Dermis microvascular lymphatic vessel endothelial cell (primary cell): ENCODE results near the gene LRRC9. TPM values are rescaled to one million over a fixed set of nuclear protein-coding genes. Genes with fewer than 3 reads are reported as not detected.
"Not testable (repeated sequence)": the region's sequence is repeated elsewhere in the genome, so short reads cannot be mapped to it uniquely, and the experiment has no call there.

ENCODE experiments used
- DNase-seq, 2 donors: peaks; one replicate each; pipeline versions ENCODE4 v3.0.0 to v3.0.0-alpha.2; 2010; ENCODE audit warnings: low read depth in 2 of 2
- total RNA-seq: library from RNA; depleted of rRNA; stranded (reverse); fragments of >200 nt; gene quantifications from 2 replicates; pipeline ENCODE4 v1.2.1, GENCODE V29; 2014

LRRC9 gene
- total RNA-seq, 1 donor from 2014 or later = not detected

DNA sequence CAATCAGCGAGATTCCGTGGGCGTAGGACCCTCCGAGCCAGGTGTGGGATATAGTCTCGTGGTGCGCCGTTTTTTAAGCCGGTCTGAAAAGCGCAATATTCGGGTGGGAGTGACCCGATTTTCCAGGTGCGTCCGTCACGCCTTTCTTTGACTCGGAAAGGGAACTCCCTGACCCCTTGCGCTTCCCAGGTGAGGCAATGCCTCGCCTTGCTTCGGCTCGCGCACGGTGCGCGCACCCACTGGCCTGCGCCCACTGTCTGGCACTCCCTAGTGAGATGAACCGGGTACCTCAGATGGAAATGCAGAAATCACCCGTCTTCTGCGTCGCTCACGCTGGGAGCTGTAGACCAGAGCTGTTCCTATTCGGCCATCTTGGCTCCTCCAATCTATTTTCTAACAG, 32.2 kb downstream of the LRRC9 start:
- DNase-seq = not testable (repeated sequence)

DNA sequence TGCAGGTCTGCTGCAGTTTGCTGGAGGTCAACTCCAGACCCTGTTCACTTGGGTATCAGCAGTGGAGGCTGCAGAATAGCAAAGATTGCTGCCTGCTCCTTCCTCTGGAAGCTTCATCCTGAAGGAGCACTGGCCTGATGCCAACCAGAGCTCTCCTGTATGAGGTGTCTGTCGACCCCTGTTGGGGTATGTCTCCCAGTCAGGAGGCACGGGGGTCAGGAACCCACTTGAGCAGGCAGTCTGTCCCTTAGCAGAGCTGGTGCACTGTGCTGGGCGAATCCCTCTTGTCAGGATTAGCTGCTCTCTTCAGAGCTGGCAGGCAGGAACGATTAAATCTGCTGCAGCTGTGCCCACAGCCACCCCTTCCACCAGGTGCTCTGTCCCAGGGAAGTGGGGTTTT, 37.9 kb downstream of the LRRC9 start:
- DNase-seq = not testable (repeated sequence)

DNA sequence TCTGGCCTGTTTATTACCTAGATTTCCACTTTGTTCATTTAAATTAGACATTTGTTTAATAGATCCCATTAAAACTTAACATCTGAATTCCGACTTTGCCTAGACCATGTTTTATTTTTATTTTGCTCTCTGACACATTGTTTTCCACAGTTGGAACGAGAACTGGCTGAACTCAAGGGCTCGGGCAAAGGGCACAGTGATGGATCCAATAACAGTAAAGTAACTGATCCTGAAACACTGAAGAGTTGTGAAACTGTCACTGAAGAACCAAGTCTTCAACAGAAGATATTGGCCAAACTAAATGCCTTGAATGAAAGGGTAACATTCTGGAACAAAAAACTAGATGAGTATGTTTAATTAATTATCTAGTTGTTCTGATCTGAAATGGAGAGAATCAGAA, 39.7 kb downstream of the LRRC9 start:
- no peak for DNase-seq

DNA sequence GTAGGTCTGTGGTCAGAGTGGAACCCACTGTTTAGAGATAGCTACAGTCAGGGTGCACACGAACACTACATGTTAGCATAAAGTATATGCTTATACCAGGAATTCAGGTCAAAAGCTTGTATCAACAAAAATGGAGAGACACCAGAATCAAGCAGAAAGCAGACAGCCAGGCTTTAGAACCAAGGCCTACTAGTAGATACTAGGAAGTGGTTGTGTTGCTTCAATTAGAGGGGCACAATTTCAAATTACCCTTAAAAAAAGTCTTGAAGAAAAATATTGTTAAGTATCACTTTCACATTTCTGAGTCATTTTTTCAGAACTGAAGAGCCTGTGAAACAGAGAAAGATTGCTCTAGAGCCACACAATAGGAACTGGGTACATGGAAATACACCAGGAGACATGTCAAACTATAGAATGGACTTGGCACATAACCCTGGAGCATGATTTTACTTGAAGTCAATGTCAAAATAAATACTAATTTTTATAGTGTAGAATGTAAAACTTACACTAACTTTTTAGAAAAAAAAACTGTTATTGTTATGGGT, 41.6 kb downstream of the LRRC9 start:
- no peak for DNase-seq

DNA sequence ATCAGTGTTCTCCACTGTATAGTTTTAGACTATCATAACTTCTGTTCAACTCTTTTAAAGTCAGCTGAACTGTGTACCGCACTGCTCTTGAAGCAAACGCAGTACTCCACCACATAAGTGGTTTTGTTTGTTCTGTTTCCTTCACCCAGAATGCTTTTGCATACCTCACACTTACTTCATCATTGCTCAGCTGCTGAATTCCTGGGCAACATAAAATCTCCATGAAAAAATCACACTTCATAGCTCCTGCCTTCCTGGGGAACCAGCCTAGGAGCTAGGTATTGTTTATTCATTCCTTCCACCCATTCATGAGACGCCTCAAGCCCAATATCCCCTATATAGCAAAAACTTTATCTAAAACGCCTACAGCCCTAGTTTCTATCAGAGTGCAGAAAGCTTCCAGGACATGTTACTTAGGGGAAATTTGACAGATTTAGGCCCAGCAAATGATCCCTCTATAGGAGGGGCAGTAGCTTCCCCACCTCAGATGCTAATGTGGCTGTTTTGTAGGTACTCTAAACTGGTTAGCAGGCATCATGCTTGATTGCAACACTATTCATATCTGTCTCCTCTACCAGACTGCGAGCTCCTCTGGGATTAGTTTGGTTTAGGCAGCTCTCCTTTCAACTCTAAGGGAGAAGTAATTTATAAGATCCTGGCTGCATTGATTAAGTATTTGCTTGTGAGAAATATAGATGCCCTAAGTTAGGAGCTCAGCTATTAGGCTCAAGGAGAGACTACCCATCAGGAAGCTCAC, 44.5 kb downstream of the LRRC9 start:
- no peak for DNase-seq

DNA sequence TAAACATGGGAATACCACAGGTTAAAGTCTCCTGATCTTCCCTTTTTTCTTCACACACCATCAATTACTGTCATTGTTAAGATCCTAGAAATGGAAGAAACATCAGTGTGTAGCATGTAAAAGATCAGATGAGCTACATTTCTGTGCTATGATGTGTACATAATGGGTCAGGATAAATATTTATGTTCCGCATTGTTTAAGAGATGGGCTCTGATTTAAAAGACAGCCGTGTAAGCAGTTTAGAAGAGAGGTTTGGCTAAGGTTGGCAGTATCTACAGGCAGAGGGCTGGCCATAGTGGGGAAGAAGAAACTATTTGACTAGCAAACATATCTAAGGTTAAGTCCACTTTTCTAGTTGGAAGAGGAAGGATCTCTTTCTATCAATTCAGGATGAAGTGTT, 49.4 kb downstream of the LRRC9 start:
- no peak for DNase-seq

DNA sequence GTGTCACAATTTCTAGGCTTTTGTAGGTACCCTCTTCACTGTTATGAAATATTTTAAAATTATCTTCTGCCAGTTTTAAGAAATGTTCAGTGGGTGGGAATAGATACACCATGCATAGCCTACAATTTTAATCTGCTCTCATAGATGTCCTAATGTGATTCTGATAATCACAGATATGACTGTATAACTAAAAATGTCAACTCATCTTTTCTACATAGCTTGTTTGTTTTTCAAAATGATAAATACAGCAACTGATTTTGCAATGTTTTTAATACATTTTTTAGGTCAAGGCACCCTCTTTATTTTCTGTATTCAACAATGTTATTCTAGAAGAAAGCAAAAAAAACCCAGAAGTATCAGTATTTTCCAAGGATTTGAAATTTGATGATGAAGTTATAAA, 61.6 kb downstream of the LRRC9 start:
- no peak for DNase-seq

DNA sequence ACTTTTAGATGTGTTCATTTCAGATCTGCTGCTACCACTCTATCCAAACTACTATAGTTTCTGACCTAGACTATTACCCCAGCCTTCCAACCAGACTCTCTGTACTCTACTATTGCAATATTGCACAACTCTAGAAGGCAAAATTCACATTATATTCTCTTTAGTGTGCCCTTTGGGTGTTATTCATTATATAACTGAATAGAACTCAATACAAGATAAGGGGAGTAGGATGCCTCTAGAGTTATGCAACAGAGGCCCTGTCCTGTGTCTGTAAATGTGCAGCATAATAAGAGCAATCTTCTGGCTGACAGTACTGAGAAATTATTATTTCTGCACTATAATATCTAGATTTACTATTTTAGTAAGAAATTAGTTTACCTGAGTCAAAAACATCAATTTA, 63.1 kb downstream of the LRRC9 start:
- no peak for DNase-seq

DNA sequence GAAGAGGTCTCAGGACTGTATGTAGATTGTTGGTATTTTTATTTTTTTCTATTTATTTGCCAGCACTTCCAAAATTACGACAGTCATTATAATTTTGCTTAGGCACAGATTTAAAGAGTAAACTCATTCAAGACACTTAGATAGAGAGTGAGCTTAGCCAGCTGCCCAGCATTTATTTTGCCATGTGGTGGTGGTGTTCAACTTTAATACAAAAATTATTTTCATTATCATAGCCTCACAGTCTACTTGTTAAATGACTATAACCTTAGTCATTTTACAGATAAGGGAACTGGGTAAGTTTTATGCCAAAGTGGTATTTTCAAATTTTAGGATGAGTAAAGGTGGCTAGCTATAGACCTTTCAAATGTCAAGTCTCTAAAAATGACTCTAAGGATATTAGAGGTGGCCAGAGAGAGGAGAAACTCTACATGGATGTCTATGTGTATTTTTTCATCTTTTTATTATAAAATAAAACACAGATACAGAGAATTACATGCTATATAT, 66.7 kb downstream of the LRRC9 start:
- DNase-seq = no peak

DNA sequence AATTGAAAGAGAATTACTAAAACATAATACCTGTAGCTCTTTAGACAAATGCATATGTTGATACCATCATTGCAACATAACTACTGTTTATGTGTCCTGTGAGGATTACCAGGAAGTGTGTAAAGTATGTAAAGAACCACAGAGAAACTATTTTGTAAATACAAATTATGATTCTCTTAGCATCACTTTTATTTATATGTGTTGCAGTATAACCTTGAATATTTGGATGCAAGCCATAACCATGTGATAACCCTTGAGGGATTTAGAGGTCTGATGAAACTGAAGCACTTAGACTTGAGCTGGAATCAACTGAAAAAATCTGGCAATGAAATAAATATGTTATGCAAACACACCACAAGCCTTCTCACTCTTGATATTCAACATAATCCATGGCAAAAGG, 77.5 kb downstream of the LRRC9 start:
- DNase-seq = no peak

DNA sequence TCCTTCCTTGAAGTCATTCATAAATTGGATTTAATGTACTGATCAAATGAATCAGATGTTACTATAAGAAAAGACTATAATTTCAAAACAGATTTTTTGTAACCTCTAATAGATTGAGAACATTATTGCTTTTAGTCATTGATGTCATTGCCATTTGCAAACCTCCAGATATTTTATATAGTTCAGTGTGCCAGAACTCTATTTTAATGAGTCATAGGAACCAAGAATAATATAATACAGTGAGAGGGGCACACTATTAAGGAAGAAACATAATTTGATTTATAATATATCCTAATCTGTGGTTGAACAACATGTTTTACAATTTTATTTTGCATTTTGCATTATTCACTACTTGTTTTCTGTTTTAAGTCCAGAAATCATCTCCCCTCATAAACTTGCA, 78.0 kb downstream of the LRRC9 start:
- no peak for DNase-seq

DNA sequence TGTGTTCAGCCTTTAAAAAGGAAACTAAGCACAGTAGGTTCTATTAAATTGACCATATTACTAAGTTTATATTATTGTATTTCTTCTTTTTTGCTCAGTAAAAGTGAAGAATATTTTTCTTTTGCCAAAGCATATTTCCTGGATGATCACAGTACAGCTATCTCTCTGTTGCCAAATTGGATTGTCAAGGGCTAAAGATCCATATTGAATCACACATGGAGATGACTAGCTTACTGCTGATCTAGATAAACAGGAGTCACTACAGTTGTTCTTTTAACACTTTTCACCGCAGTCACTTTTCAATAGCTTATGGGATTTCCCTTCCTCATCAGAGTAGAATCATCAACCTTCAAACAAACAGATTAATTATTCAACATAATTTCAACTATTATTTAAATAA, 78.6 kb downstream of the LRRC9 start:
- no peak for DNase-seq

DNA sequence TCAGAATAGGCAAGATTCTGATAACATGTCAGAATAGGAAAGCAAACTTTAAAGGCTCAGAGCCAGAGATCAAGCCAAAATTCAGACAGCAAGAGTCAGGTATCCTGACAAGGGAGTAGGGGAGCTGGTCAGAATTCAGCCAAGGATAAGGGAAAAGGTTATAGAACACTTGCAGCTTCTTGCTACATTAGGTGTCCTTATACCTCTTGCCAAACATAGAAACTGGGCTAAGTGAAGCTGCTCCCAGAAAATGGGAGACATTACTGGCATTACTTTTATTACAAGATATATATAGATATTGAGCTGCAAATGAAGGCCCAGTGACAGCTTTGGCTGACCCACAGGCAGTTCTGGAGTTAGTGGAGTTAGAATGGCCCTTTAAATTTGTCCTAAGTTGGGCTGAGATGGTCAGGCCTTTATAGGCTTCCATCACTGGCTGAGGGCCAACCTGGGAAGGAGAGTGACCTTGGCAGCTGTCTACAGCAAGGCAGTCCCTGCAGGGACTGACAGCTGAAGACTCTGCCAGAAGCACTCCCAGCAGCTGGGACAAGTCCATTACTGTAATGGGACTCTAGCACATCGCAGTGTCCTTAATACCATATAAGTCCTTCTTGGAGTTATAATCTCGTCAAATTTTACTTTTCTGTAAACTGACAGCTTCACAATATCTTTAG, 83.0 kb downstream of the LRRC9 start:
- DNase-seq = no peak

DNA sequence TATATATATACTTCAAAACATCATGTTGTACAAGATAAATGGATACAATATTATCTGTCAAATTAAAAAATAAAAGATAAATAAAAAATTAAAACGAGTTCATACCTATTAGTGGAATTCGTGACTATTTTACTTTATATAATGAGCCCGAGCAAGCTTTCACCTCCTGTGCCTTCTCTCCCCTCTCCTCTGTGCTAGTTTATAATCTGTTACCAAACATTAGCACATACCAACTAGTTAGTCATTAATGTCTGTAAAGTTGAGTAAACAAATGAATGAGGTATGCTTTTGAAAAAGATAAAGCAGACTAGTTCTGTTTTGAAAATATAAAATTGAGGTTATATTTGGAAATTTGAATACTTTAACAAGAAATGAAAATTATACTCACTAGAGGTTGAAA, 84.0 kb downstream of the LRRC9 start:
- DNase-seq = no peak

DNA sequence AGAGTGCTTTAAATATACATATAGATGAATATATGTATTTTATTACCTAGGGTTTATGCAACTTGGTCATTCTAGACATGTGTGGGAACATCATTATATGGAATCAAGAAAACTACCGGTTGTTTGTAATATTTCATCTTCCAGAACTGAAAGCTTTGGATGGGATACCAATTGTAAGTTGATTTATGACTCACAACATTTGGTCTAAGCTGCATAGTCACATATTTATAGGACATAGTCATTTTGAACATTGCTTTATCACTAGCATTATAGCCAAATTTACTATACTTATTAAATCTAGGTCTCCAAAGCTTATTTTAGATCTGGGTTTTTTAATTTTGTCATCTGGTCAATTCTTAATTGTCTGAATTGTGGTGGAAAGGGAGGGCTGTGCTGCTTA, 88.1 kb downstream of the LRRC9 start:
- DNase-seq = no peak

DNA sequence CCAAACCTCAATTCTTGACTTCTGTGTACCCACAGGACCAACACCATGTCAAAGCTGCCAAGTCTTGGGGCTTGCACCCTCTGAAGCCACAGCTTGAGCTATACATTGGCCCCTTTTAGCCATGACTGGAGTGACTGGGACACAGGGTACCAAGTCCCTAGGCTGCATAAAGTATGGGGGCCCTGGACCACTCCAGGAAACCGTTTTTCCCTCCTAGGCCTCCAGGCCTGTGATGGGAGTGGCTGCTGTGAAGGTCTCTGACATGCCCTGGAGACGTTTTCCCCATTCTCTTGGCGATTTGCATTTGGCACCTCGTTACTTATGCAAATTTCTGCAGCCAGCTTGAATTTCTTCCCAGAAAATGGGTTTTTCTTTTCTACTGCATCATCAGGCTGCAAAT, 90.3 kb downstream of the LRRC9 start:
- DNase-seq = not testable (repeated sequence)

DNA sequence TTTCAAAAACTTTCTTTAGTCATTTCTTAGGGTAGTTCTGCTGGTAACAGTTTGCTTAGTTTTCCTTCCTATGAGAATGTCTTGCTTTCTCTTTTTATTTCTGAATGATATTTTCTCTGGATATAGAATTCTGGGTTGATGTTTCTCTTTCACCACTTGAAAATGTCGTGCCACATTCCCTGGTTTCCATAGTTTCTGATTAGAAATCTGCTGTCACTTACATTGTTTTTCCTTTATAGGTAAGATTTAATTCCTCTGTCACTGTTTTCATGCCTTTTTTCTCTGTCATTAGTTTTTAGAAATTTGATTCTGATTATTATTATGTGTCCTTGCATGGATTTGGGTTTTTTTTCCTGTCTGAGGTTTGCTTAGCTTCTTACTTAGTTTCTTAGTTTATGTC, 94.5 kb downstream of the LRRC9 start:
- DNase-seq = no peak

DNA sequence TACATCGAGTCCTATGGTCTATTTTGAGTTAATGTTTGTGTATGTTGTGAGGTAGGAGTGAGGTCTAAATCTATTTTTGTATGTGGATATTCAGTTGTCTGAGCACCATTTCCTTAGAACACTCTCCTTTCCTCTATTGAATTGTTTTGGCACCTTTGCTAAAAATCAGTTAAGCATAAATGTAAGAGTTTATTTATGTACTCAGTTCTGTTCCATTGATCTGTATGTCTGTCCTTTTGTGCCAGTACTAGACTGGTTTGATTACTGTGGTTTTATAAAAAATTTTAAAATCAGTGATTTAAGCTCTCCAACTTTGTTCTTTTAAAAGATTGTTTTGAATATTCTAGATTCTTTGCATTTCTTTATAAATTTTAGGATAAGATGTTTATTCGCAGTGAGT, 101.7 kb downstream of the LRRC9 start:
- no peak for DNase-seq

DNA sequence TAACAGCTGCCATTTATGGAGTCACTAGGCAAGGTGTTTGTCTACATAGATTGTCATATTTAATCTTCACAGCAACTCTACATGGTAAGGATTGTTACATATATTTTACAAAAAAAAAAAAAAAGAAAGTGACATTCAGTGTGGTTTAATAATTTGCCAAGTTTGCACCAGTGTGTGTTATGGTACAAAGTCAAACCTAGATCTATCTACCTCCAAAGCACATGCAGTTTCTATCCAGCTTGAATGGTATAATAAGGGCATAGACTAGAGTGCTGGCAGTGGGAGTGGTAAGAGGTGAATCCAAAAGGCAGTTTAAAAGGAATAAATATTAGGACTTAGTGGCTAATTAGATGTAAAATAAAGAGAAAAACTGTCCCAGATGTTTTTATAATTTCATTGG, 105.6 kb downstream of the LRRC9 start:
- DNase-seq = no peak

DNA sequence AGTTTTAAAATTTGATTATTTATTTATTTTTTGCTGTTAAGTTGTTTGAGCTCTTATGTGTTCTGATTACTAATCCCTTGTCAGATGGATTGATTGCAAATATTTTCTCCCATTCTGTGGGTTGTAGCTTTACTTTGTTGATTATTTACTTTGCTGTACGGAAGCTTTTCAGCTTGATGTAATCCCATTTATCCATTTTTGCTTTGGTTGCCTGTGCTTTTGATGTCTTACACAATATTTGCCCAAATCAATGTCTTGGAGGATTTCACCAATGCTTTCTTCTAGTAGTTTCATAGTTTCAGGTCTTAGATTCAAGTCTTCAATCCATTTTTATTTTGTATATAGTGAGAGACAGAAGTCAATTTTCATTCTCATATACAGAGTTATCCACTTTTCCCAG, 115.2 kb downstream of the LRRC9 start:
- DNase-seq = no peak

DNA sequence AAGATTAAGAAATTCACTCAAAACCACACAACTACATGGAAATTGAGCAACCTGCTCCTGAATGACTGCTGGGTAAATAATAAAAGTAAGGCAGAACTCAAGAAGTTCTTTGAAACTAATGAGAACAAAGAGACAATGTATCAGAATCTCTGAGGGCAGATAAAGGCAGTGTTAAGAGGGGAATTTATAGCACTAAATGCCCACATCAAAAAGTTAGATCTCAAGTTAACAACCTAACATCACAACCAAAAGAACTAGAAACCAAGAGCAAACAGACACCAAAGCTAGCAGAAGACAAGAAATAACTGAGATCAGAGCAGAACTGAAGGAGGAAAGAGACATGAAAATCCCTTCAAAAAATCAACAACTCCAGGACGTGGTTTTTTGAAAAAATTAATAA, 128.0 kb downstream of the LRRC9 start:
- DNase-seq = not testable (repeated sequence)

DNA sequence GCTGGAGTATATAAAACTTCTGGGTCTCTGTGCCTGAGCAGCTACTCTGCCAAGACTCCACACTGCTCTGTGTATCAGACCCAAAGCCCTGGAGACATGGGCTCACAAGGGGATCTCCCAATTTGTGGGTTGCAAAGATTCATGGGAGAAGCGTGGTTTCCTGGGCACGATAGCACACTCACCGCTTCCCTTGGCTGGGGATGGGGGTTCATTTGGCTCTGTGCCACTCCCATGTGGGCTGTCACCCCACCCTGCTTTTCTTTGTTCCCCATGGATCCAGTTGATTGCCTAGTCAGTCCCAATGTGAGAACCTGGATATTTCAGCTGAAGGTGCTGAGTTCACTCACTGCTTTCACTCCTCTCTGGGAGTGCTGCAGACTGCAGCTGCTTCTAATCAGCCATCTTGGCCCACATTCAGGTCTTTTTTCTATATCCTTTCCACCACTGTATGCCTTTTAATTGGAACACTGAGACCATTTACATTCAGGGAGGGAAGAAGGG, 131.8 kb downstream of the LRRC9 start:
- DNase-seq = no peak

DNA sequence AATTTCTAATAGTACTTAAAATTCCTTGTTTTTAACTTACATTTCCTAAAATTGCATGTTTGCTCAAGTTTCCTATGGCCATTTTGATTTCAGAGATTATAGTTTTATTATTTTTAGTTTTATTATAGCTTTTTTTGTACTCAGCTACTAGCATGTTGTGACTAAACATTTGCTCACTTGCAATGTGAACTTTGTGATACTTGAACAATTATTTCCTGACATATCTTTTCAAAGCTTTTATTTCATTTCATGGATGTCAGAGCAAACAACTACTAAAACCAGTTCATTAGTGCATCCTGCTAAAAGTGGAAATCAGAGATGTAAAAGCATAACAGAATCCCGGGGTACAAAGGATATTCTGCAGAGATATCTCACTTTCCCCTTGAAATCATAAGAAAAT, 138.1 kb downstream of the LRRC9 start:
- no peak for DNase-seq
